GM15510 (cell line): ENCODE measurements around the gene VGLL4.

Experiments
- POLR2A ChIP-seq: IDR thresholded peaks from 3 replicates; pipeline ENCODE4 v1.6.1; 2011; ENCODE audit warnings: borderline replicate concordance; ENCODE audit not compliant: insufficient read length; ENCODE audit errors: extremely low read depth

VGLL4 gene

DNA sequence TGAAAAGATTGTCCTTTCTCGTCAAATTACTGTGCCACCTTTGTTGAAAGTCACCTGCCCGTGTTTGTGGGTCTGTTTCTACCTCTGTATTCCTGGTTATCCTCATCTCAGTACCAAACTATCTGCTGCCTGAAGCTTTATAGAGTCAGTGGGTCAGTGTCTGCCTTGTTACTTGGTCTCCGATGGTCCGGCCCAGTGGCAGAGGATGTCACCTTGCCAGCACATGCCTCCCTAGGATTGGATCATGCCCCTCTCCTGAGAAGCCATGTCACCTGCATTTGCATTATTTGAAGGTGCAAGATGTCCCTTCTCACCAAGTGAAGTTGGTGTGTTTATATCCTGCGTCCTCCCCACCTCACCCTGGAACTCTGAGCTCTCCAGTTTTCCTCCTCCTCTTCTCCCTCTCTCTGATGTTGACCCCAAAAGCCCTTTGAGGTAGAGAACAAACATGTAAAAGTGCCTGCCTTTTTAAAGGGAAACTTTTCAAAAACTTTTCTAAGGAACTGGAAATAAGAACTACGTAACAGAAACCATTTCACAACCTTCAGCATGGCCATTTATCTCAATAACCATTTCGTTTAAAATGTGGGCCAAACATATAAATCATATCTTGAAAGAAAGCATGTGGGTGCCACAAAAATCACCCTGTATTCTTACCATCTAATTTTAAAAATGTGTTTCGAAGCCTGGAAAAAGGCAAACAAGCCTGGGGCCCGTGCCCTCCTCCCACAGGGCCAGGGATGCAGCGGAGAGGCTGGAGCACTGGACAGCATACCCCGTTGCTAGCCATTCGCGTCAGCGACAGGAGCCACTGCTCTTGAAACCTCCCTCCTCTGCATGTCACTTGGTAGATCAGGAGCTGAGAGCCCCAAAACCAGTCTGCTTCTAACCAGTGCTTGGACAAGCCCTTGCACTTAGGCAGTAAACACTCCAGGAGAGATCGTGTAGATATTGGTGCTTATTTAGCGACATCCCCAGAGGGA is 102.1 kb downstream of the VGLL4 start:
- TF ChIP-seq POLR2A: no peak

DNA sequence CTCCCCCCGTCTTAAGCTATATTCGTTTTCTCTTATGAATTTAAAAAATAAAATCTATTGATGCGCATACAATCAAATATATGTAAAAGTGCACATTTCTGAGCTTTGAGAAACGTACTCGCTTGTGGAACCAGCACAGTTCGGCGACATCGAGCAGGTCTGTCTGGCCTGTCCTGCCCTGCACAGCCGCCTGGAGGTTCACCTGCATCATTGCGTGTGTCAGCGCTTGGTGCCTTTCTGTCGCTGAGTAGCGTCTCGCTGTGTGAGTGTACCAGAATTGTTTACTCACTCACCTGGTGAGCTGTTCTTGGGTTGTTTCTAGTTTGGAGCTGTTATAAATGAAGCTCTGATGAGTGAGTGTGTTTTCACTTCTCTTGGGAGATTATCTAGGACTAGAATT is 104.0 kb downstream of the VGLL4 start:
- no peak for TF ChIP-seq POLR2A

GRCh38 chr3:11539218-11539617 is 104.5 kb downstream of the VGLL4 start:
- no peak for TF ChIP-seq POLR2A

- no peak for TF ChIP-seq POLR2A
Measured at GRCh38 chr3:11538581-11538980, 105.1 kb downstream of the VGLL4 start.

GRCh38 chr3:11536936-11537612 is 106.6 kb downstream of the VGLL4 start:
- no peak for TF ChIP-seq POLR2A

DNA sequence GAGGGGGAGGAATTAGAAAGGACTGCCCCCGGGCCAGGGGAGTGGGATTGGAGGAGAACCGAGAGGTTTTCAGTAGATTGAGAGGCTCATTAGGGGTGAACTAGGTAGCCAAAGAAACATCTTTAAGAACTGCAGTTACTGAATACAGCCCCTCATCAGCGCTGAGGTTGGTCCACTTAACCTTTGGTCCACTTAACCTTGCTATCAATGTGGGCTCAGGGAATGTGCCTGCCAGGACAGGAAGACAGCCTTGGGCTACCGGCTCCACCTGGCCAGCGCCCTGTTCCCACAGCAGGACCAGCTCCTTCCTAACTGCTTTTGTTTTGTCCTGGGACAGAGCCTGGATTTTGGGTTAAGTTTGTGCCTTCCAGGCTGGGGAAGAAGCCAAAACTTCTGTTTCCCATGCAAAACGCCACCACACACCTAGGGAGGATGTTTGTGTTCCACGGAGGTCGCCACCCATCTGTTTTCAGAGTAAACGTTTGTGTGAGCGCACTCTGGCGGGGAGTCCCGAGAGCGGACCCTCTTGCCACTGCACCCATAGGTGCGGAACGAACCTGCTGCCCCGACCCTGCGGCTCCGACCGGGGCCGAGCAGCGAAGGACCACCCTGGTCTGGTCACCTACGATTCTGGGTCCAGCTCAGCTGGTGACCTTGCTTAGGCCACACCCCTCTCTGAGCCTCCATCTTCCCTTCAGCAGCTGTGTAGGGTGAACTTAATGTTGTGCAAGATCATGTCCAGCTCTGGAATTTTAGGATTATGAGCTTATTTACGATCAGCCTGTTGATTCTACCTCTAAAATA is 107.4 kb downstream of the VGLL4 start:
- no peak for TF ChIP-seq POLR2A

- TF ChIP-seq POLR2A: no peak
Measured at GRCh38 chr3:11535243-11535960, 108.3 kb downstream of the VGLL4 start.

- no peak for TF ChIP-seq POLR2A
Measured at GRCh38 chr3:11534793-11535101, 109.0 kb downstream of the VGLL4 start.

GRCh38 chr3:11534011-11534792 is 109.5 kb downstream of the VGLL4 start:
- no peak for TF ChIP-seq POLR2A

DNA sequence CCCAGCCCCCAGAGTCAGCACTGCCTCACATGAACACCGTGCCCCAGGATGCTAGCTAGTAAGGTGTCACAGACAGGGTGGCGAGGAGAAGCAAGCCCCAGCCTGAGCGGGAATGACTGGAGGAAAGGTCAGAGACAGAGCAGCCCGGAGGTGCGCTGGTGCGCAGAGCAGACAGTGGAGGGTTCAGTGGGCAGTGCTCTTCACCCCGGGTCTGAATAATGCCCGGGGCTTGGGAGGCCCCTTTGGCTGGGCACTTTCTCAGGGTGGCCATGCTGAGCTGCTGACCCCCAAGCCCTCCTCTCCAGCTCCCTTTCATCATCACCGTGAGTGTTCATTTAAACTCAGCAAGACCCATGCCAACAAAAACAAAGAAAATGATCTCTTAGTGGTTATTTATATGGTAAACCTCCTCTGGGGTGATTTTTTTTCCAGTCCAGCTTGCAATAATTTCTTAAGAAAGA is 110.8 kb downstream of the VGLL4 start:
- no peak for TF ChIP-seq POLR2A

DNA sequence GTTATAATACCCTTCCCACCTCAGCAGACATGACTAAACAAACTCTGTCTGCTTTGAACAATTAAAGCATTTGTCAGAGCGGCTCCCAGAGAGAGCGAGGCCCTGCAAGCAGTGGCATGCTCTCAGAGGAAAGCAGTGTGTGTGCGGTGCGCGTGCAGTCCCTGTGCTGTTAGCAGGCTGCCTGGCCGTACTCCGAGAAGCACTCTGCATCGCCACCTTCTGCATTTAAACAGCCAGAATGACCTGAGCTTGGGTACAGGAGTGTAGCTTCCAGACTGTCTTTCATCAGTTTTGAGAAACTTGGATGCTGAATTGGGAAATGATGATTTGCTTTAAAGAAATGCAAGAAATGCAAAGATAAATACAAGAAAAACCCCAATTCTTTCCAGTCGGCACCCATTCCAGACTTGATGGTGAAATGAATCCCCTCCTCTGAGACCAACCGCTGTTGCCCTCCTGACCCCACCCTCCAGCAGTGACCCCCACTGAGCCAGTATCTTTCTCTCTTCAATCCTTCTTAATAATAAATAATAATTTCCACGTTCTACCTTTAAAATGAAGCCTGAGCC is 113.5 kb downstream of the VGLL4 start:
- no peak for TF ChIP-seq POLR2A

GRCh38 chr3:11529281-11529680 is 114.4 kb downstream of the VGLL4 start:
- no peak for TF ChIP-seq POLR2A

DNA sequence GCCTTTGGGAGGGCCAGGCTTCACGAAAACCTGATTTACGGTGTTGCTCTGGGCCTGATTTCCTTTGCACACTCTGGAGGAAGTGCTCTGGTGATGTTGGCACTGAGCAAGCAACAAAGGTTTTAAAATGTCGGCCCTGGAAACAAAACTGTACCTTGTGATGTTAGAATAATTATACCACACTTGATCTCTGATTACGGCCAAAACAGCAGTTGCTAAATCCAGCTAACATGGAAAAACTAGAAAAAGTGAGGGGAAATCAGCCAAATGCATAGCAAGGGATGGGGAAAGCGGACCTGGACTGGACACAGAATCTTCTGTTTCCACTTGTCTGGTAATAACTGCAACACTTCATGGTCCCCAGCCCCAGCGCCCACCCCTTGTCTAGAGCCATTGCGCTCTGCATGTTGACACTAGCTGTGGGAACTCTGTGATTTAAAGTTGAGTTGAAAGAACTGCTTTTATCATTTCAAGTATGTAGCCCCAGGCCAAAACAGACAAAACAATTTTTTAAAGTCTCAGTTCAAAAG is 120.1 kb downstream of the VGLL4 start:
- no peak for TF ChIP-seq POLR2A

DNA sequence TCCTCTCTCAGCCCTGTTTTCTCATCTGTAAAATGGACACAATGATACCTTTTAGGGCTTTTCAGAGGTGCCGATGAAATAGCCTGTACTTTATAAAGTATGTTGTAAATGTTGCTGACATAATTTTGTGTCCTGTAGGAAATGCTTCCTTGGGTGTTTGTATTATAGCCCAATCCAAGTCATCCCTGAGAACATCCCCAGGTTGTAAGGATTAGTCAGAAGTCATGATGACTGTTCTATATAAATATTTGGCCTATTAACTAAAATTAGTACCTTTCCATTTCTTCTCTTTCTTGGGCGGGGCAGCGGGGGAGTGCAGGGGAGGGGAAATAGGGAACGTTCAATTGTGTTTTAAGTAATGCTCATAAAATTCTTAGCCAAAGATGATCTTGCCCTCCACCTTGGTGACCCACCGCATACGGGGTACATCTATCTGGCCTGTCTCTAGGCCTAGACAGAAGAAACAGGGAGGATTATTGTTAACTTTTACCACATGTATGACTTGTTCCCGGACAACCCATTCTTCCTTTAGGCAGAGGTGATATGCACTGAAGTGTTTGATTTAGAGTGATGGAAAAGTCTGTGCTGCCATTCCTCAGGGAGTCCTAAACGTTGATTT is 120.7 kb downstream of the VGLL4 start:
- TF ChIP-seq POLR2A: no peak

DNA sequence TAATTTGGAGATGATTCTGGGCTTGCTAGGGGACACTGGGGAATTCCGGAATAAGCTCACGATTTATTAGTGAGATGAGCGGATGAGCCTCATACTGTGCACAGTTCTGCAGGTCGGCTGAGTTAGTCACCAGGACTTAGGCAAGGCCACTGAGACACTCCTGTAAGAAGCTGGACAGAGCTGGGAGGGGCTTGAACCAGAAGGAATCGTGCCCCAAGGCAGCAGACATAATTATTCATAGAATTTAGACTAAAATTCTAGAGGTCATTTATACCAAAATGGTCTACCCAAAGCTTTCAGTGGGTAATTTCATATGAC is 121.4 kb downstream of the VGLL4 start:
- TF ChIP-seq POLR2A: no peak
